ENCODE data around the gene EXOC3L1.

The EXOC3L1 gene

DNA sequence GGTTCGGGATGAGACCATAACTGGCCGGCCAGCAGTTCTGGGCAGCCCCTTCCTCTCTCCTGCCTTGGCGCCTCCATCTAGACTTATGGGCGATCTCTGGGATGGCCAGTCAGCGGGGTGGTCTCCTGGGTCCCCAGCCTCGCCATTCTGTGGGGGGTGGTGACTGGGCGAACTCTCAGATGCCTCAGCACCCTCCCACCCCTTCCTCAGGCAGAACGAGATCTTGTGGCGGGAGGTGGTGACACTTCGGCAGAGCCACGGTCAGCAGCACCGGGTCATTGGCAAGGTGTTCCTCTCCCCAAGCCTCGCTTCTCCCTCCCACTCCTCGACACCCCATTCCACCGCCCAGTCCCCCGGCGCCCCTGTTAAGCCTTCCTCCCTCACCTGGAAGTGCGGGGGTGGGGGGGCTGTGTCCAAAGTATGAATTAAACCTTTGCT is 23.8 kb downstream of the EXOC3L1 start:
- DNase-seq = no peak

DNA sequence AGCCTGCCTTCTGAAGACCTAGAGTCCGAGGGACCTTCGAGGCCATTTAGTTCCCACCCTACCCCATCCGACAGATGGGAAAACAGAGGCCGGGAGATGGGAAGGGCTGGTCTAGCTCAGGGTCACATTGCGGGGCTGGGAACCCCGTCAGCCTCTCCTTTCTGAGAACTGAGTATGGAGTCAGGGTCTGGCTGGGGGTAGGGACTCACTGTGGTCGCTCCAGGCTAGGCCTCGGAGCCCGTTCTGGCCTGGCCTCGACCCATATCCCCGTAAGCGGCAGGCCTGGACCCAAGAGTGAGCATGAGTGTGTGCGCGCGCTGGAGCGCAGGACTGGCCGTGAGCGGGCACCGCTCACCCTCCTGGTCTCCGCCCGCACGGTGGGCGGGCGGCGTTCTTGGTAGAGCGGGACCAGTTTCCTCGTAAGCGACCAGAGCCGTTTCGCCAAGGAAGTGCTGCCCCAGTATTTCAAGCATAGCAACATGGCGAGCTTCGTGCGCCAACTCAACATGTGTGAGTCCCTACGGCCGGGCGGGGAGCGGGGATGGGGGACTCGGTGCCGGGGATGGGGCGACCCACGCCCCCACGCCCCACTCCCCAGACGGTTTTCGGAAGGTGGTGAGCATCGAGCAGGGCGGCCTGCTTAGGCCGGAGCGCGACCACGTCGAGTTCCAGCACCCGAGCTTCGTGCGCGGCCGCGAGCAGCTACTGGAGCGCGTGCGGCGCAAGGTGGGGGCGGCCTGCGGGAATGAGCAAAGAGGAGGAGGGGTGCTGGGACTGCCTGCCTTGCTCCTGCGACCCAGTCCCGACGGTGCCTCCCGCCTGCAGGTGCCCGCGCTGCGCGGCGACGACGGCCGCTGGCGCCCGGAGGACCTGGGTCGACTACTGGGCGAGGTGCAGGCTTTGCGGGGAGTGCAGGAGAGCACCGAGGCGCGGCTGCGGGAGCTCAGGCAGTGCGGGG is 24.5 kb downstream of the EXOC3L1 start:
- no peak for DNase-seq

DNA sequence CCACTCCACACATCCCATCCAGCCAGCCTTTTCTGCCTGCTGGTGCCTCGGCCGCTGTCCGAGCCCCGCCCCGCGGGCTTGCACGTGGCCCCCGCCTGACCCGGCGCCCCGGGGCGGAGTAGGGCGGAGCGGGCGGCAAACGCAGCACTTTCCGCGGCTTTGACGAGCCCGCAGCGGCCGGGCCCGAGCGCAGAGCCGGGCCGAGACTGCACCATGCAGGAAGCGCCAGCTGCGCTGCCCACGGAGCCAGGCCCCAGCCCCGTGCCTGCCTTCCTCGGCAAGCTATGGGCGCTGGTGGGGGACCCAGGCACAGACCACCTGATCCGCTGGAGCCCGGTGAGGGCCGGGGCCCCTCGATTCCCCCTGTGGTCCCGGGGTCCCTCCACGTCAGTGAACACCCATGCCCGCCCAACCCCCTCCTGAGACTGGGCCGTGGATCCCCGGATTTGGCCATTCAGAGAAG is 25.3 kb downstream of the EXOC3L1 start, which contains the start of gene HSF4:
HSF4 (plus strand) TSS at position 147 of the 463 bp plus-strand sequence; CDS start at position 214, 67 bp downstream.
- peak in 42 of 58 donors; percentile 18 to 79 (median 58) for DNase-seq

DNA sequence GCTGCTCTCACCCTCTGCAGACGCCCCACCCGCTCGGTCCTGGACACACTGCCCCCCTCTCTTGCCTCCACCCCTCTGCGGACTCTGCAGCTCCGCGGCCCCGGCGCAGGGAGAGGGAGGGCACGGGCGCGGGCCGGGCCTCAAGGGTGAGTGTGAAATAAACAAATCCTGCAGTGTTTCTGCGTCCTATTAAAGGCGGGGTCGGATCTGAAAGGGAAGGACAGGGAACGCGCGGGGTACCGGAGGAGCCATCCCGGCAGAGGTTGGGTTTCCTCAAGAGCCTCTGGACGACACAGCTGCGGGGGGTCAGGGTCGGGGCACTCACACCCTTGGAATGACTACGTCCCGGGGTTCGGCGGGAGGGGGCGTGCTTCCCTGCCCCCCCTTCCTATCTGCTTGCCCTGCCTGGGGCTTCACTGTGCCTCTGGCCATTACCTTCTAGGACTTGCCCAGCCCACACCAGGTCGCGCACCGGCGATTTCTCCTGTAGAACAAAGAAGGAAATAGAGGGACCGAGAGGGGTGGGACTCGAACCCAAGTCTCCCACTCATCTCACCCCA is 25.9 kb downstream of the EXOC3L1 start:
- peak in 13 of 58 donors; percentile 46 to 78 (median 69) for DNase-seq

DNA sequence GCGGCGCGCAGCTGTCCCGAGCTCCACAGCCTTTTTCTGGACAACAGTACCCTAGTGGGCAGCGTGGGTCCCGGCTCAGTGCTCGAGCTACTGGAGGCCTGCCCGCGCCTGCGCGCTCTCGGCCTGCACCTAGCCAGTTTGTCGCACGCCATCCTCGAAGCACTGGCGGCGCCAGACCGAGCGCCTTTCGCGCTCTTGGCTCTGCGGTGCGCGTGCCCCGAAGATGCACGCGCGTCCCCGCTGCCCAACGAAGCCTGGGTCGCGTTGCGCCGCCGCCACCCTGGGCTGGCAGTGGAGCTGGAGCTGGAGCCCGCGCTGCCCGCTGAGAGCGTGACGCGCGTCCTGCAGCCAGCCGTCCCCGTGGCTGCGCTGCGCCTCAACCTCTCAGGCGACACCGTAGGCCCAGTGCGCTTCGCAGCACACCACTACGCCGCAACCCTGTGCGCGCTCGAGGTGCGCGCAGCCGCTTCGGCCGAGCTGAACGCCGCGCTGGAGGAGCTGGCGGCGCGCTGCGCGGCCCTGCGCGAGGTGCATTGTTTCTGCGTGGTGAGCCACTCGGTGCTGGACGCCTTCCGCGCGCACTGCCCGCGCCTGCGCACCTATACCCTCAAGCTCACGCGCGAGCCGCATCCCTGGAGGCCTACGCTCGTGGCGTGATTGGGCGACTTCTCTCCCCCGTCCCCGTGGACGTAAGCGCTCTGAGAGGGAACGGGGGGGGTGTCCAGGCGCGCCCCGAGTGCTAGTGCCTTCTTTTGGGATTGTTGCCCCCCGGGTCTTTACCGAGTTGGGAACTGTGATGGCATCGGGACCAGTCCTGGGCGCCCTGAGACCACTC is 26.6 kb downstream of the EXOC3L1 start:
- peak; percentile 26 to 92 (median 79) for DNase-seq

DNA sequence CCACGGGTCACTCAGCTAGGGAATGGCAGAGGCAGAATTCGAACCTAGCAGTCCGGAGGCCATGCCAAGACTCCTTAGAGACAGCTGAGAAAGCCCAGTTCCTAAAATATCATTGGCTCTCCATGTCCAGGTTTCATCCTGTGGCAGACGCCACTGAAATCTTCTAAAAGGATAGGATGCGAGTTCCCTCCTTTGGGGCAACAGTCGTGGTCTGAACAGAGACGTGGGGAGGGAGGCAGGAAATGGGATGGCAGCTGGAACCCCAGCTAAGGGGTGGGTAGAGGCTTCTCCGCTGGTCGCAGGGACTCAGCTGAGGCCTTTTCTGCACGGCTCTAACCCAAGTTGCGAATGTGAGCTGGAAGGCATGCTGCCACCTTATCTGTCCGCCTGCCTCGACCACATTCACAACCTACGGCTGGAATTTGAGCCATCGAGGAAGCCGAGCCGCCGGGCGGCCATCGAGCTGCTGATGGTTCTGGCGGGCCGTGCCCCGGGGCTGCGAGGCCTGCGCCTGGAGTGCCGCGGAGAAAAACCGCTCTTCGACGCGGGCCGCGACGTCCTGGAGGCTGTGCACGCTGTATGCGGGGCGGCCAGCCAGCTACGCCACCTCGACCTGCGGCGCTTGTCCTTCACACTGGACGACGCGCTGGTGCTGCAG is 27.3 kb downstream of the EXOC3L1 start:
- no peak for DNase-seq

DNA sequence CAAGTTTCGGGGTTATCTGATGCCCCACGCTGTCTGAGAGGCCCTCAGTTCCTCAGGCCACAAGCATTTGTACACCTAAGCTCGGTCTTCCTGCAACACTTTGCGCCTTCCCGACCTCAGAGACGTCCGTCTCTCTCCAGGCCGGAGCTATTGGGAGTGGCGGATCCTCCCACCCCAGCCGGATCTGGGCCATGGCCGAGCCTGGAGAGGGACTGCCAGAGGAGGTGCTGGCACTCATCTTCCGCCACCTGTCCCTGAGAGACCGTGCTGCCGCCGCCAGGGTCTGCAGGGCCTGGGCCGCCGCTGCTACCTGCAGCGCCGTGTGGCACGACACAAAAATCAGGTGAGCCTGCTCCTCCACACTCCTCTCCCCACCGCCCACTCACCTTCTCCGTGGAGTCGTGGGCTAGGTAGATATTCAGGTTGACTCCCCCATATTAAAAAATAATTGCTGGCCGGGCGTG is 28.3 kb downstream of the EXOC3L1 start:
- DNase-seq = no peak

DNA sequence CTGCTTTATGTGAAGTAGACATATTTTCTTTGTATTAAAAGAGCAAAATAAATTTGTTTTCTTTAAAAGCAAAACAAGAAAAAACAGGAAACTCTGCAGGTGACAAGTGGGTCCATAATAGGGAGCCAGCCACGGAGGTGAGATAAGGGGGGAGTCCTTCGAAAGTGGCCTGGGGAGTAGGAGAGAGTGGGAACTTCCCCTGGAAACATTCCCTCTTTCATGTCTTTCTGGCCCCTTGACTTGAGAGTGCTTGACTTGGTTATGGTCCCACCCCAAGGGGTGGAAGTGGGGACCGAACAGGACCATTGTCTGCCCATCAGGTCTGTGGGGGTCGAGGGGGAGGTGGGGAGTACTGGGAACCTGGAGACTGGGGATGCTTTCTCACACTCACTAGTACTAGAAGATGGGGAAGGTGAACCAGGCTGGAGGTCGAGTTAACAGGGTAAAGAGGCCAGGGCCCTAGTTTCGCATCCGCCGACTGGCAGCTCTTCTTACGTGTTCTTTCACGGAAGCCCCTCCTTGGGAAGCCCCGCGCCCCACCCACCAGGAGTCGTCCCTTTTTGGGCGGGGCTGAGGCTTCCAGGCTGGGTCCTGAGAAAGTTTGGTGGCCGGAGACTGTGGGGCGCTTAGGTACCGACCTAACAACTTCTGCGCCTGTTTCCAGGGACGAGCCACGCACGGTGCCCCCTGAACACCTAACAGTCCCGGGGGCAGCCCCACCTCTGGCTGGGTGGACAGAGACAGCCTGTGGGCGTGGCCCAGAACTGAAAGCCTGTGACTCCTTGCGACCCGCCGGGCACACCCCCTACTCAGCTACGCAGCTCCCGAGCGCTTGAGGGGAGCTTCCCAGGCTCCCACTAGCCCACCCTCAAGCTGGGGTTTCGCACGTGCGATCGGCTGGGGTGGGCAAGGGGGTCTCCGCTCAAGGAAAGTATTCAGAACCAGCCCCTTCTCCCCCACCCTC is 31.0 kb downstream of the EXOC3L1 start:
- no peak for DNase-seq

DNA sequence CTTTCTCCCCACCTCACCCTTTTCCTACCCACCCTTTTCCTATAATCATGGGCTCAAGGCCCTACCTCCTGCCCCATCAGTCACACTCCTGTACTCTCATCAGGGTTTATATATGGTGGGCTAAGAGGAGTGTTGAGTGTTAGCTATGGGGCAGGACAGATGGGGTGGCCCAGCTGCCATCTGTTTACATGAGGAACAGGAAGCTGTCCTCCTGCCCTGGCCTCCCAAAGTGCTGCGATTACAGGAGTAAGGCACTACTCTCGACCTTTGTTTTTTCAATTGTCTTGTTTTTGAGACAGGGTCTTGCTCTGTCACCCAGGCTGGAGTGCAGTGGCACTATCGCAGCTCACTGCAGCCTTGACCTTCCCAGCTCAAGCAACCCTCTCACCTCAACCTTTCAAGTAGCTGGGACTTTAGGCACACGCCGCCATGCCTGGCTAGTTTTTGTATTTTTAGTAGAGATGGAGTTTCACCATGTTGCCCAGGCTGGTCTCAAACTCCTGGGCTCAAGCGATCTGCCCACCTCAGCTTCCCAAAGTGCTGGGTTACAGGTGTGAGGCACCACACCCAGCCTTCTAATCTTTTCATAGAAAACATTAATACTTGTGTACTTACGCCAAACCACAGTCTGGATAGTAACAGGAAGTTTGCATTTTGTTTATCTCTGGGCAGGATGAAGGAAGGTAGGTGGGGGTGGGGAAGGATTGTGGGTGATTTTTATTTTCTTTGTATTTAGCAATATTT is 31.9 kb downstream of the EXOC3L1 start:
- DNase-seq = no peak

DNA sequence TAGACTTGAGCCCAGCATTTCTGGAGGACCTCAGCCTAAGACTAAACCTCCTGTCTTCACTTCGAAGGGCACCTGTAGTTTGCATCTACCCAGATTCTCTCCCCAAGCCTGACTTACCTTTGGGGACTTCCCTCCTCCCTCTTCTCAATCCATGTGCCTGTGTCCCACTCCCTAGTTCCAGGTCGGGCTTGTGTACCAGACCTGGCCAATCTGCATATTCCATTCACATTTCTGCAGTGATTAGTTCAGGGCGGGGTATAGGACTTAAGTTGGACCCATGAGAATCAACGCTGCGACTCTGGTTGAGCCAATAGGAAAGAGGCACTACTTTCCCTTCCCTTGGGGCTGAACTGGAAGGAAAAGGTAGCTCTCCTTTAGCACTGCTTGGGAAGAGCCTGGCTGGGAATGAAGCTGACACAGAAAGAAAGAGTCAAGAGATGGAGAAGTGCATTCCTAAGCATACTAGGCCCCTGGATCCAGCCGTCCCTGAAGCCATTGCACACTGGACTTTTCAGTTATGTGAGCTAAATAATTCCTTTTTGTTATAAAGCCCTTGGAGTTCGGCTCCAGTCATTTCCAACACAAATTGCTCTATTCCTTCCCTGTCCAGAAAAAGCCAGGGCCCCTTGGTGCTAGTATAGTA is 32.7 kb downstream of the EXOC3L1 start:
- no peak for DNase-seq

DNA sequence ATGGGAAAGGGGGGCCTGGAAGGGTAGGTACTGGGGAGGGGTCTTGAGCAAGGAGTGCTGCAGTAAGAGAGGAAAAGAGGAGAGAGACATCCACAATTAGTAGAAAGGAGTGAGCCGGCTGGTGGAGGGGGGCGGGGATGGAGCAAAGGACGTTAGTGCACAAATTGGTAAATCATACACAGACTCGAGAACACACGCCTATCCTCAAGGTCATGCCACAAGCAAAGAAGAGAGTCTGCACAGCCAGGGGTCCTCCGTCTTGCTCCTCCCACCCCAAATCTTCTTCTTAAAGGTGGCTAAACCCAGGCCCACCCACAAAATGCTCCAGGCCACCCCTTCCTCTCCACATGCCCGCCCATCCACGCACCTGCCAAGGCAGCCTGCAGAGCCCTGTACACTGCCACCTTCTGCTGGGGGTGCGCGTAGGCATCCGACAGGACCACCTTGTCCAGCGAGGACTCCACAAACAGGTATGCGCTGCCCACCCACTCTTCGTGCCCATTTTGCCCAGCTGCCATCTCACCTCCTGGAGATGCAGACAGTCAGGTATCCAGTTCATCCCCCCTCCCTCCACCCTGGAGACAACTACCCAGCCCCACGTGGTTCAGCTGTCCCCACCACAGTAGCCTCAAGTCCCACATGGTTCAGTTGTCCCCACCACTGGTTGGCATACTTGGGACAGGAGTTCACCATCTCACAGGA is 33.6 kb downstream of the EXOC3L1 start:
- no peak for DNase-seq

DNA sequence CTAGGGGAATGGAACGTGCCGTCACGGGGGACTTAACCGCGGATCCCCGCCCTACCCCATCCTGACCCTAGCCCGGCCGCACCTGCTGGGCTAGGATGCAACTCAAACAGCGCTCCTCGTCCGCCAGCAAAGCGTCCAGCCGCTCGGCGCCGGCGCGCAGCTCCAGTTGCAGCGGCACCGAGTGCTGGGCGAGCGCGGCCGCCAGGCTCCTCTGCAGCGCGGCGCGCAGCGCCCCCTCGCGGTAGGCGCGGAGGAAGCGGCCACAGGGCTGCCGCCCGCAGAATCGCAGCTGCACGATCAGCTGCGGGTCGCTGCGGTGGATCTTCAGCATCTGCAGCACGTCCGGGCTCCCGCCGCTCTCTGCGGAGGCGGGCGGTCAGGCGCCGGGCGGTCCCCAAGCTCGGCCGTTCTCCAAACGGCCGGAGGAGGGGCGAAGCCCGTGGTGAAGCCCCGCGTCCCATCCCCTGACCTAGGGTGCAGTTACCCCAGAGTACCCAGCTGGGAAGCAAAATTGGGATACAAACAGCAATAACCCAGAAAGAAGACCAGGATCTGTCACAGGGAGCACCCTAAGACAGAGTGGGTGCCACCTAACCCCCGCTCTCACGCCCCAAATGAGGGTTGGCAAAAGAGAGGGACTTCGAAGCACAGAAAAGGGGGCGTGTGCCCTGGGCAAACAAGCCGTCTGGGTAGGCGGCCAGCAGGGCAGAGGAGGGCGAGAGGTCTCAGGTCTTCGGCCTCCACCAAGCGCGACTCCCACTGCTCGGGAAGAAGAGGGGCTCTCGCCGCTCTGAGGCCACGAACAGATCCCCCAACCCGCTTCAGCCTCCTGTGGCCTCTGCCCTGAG is 34.4 kb downstream of the EXOC3L1 start:
- DNase-seq = peak in 54 of 58 donors; percentile 23 to 81 (median 62)

DNA sequence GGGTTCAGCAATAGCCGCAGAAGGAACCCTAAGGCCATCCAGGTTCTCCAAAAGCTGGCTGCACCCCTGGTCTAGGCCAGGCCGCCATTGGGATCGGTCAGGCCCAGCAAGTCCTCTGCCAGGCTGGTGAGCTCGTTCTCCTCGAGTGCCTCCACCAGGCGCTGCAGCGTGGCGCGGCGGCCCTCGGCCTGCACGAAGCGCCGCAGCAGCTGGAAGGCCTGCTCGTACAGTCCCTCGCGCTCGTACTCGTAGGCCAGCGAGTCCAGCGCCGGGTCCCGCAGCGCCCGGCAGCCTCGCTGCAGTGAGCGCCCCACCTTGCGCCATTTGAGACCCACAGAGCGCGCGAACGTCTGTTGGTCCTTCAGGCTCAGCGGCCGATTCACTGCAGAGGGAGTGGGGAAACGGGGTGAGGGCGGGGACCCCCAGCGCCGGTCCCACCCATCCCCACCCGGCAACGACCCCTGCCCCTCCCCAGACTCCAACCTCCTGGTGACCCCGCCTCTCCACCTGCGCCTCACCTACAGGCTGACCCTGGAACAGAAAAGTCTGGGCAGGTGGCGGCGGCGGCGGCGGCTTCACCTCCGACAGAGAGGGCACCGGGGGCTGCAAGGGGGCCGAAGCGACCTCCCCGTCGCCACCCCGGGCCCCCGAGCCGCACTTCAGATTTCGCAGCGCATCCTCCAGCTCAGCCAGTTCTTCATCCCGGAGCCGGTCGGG is 35.2 kb downstream of the EXOC3L1 start:
- peak in 1 of 58 donors; percentile 31 for DNase-seq

DNA sequence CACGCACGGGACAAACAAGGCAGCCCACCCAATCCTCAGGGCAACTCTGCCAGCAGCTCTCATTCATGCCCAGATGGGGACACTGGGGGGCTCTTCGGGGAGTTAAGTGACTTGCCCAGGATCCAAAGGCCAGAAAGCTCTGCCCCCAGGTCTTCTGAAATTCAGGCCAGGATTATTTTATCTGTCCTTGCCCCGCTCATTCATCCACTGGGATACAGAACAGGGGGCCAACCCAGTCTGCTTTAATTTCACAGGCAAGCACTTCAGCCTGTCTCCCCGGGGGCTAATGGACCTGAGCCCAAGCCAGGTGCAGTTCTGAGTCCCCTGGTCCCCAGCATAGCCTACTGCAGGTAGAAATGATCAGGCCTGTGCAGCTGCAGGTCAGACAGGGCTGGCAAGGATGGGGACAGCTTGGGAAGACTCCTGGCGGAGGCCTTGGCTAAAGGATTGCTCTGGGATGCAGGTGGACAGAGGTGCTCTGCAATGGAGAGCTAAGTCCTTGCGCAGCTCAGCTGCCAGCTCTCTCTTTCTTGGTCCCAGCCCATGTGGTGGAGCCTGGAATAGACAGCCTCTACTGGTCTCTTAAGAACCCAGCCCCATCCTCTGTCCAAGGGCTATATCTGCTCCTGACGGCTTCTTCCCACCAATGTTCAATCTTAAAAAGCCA is 38.4 kb downstream of the EXOC3L1 start:
- no peak for DNase-seq

DNA sequence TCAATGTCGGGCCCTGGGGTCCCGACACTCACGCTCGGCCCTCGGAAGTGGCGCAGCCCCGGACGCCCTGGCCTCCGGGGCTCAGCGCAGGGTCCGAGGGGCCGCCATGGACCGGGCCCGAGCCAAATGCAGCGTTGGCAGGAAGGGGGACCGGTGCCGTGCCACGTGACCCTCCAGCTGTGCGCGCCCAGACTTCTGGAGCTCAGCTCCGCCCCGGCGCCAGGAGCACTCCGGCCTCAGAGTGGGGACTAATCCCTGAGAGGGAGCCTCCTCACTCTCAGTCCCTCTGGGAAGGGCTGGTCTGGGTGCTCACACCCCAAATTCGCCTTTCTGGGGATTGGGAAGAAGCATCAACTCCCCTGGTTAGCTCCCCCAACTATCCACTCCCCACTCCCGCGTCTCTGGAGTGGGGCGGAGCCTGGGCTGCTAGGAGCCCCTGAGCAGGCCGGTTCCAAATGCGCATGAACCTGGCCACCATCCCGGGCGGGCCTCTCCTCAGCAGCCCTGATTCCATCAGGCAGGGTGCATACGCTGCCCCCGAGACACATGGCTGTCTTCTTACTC is 39.0 kb downstream of the EXOC3L1 start, which contains the start of gene B3GNT9:
B3GNT9 (minus strand) TSS at position 166 of the 564 bp plus-strand sequence. CDS start 513 bp downstream, outside the sequence.
- DNase-seq = peak in 49 of 58 donors; percentile 33 to 84 (median 64)

Measured in anterior cingulate cortex (tissue), 58 donors.